ENCODE measurements around the gene TUBA1B.

- TF ChIP-seq CTCF (IDR thresholded peaks at IDR 0.05 in 4 of 5, conservative IDR thresholded peaks at IDR 0.05 in 1 of 5) (no peak), POLR2A (IDR thresholded peaks at IDR 0.05) (no peak)
These were observed 15.2 kb upstream of the TUBA1B start for GRCh38 chr12:49146406-49146805.

Measured in gastrocnemius medialis (tissue), 4 donors.